Stimulated activated effector memory CD8-positive, alpha-beta T cell treated with anti-CD3 and anti-CD28 coated beads, Interleukin-12 subunit alpha, Interleukin-12 subunit beta, amount 100 ng/mL, for 72 hours (primary cell): Measurements from ENCODE around the gene NSMF.
A peak's percentile ranks its signal among the peaks of the same experiment; 100 is the strongest.
"Not testable (repeated sequence)": the region's sequence is repeated elsewhere in the genome, so short reads cannot be mapped to it uniquely, and the experiment has no call there.

Source experiments
- ATAC-seq: fragments of 150-1000 bp; cut with Tn5 transposase; 2 replicates; pipeline ENCODE4 v1.10.0; 2021
- DNase-seq, 2 donors: peaks; one replicate each; pipeline ENCODE4 v3.0.0; 2021 to 2022; ENCODE audit warnings: low spot score in 2 of 2
- H3K27ac Mint-ChIP-seq: one replicate; pipeline ENCODE4 v1.8.0; 2022; ENCODE audit warnings: mild to moderate bottlenecking, mixed read lengths
- H3K36me3 Mint-ChIP-seq: one replicate; pipeline ENCODE4 v1.8.0; 2022; ENCODE audit warnings: mild to moderate bottlenecking, mixed read lengths
- H3K4me1 Mint-ChIP-seq: one replicate; pipeline ENCODE4 v1.8.0; 2022; ENCODE audit warnings: mixed read lengths
- H3K4me3 Mint-ChIP-seq: one replicate; pipeline ENCODE4 v1.8.0; 2022; ENCODE audit warnings: mild to moderate bottlenecking, mixed read lengths
- H3K9me3 Mint-ChIP-seq: one replicate; pipeline ENCODE4 v1.8.0; 2022; ENCODE audit warnings: mixed read lengths

Gene NSMF

GRCh38 chr9:137466389-137467085 lies 7.4 kb upstream of the NSMF start:
- not testable (repeated sequence) for DNase-seq, H3K4me3 Mint-ChIP-seq, H3K9me3 Mint-ChIP-seq, ATAC-seq
- Mint-ChIP-seq H3K36me3 (peaks cover 12% of the 10 kb centered on the region), H3K4me1 (peaks cover 26% of the 10 kb centered on the region), H3K27ac (peak overlapping the region; percentile 41)

DNA sequence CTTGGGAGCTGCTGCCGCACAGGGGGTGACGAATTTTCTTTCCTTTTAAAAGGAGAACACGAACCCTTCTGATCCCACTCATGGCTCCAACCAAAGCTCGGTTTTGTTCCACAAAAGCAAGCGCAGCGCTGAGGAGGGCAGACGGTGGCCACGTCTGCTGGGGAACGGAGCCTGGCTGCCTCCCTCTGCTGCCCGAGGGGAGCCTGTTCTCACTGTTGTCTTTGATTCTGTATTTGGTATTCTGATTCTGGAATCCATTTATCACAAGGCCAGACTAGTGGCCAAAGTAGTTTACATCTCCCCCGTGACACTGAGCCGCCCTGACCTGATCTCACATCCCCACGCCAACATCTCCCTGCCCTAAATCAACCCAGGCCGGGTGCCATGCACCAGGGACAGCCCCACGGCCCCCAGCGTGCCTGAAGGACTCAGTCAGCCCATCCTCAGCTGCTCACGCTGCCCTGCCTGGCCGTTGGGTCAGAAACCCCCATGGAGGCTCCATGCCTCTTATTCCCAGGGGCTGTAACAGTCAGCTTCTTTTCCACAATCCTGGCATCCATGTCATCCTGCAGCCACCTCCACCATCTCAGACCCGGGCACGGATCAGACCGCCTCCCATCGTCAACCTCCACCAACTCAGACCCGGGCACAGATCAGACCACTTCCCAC lies 6.7 kb upstream of the NSMF start:
- peaks cover 12% of the 10 kb centered on the region for H3K36me3 Mint-ChIP-seq
- no peak overlapping the region for H3K4me3 Mint-ChIP-seq
- DNase-seq (no peak), ATAC-seq (no peak)
- H3K27ac Mint-ChIP-seq: peak overlapping the region; percentile 41
- no peaks in the 10 kb centered on the region for H3K9me3 Mint-ChIP-seq
- peaks cover 29% of the 10 kb centered on the region for H3K4me1 Mint-ChIP-seq

DNA sequence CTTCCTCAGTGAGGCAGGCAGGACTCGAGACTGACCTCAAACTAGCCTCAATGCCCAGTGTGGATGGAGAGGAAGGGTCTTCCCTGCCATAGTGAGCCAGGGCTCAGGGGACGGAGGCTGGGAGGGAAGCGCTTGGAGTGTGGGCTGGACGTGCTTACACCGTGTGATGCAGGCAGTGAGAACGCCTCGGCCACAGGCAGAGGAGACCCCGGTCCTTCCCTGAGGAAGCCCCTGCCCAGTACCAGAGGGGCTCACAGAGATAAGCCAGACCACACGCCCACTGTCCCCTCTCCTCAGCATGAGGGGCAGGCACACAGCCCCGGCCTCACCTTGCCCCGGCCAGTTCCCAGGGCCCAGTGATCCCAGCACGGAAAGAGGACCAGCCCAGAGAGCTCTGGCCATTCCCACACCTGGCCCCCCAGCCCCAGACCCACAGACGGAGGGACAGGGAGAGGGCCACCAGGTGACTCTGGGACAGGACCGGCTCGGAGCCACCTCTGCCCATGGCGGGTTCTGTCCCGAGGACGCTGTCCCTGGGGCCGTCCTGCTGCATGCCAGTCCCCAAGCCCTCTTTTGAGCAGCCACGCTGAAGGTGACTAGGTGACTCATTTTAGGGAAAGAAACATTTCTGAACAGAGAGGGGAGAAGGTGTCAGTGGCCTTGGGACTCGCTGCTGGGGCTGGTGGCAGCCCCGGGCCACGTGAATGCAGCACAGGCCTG lies 6.0 kb upstream of the NSMF start:
- no peak for DNase-seq
- Mint-ChIP-seq H3K4me3 (no peak overlapping the region), H3K36me3 (peaks cover 12% of the 10 kb centered on the region)

GRCh38 chr9:137464291-137464999 lies 5.3 kb upstream of the NSMF start:
- Mint-ChIP-seq H3K9me3 (no peaks in the 10 kb centered on the region), H3K27ac (no peak overlapping the region)
- no peak for ATAC-seq

More for the DNA sequence above, 6.0 kb upstream of the NSMF start:
- no peaks in the 10 kb centered on the region for H3K9me3 Mint-ChIP-seq
- no peak for ATAC-seq
- no peak overlapping the region for H3K27ac Mint-ChIP-seq
- peaks cover 26% of the 10 kb centered on the region for H3K4me1 Mint-ChIP-seq

DNA sequence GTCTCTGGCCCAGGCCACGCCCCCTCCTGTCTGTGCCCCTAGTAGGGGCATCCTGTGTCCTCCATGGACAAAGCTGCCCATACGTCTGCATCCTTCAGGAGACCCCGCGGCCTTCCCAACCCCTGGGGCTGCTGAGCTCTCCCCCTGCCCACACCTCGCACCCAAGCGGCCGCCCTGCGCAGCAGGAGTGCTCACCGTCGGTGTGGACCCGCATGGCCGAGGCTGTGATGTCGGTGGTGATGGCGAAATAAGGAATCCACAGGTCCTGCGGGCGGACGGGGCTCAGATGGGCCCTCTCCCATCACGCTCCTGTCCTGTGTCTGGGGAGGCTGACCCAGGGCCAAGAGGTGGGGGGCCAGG lies 4.8 kb upstream of the NSMF start:
- Mint-ChIP-seq H3K4me1 (peaks cover 32% of the 10 kb centered on the region), H3K36me3 (peaks cover 12% of the 10 kb centered on the region)

More at GRCh38 chr9:137464291-137464999, 5.3 kb upstream of the NSMF start:
- peaks cover 12% of the 10 kb centered on the region for H3K36me3 Mint-ChIP-seq
- H3K4me3 Mint-ChIP-seq: no peak overlapping the region
- H3K4me1 Mint-ChIP-seq: peaks cover 32% of the 10 kb centered on the region
- no peak for DNase-seq

DNA sequence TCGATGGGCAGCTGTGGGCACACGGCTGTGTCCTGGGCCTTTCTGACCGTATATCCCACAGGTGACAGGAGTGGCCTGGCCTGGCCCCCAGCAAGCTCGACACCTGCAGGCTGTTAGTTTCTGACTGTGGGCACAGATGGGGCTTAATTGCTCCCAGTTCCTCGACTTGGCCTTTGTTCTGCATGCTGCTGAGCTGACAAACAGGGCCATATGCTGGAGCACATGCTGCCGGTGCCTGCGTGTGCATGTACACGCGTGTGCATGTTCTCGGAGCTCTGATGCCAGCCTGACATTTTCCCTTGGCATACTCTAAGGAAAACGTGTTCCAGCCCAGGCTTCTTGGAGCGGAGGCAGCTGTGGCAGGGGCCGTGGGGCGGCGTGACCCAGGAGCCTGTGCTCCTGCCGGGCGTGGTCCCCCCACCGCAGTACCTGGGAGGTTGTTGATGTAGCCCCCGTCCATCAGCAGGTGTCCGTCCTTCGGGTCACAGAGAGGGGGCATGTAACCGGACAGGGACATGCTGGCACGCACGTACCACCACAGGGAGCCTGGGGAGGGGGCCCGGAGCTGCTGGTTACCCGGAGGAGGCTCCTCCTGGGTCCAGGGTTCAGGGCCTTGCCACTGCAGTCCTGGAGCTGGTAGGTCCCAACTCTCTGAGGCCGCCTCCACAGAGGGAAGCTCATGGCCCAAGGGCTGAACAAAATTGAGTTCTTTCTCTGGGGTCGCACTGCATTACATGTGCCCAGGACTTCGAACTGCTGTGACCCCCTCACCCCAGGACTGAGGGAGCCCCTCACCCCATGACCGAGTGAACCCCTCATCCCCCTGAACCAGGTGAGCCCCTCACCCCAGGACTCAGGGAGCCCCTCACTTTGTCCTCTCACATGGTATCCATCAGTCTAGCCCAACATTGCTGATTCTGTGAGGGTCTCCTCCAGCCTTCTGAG lies 4.1 kb upstream of the NSMF start:
- H3K36me3 Mint-ChIP-seq: peaks cover 12% of the 10 kb centered on the region
- DNase-seq (no peak), ATAC-seq (no peak)

More for the DNA sequence above, 4.8 kb upstream of the NSMF start:
- Mint-ChIP-seq H3K9me3 (no peaks in the 10 kb centered on the region), H3K27ac (no peak overlapping the region), H3K4me3 (no peak overlapping the region)
- no peak for ATAC-seq
- no peak for DNase-seq

DNA sequence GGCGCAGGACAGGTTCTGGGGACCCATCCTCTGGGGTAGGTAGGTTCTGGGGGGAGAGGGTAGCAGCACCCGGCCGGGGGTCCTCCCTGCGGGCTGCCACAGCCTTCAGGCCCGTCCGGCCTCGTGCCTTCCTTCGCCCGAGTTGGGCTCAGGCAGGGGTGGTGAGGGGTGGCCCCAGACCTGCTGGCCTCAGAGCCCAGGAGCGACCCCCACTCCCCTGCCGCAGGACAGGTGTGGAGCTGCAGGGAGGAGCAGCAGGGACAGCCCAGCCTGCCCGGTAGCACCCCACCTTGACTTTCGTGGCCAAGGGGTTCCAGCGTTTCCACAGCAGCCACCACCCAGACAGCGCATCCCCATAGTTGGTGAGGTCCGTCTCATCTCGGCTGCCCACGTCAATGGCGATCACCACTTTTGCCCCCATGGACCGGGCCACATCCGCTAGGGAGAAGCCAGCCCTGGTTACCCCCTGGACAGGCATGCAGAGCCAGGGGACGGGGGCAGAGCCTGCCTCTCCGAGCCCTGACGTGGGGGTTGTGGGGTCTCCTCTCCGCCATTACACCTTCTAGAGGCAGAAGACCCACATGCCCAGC lies 3.4 kb upstream of the NSMF start:
- H3K9me3 Mint-ChIP-seq: no peaks in the 10 kb centered on the region
- peak overlapping the region; percentile 66 for H3K4me3 Mint-ChIP-seq
- H3K27ac Mint-ChIP-seq: peak overlapping the region; percentile 92
- ATAC-seq: no peak
- H3K4me1 Mint-ChIP-seq: peaks cover 32% of the 10 kb centered on the region
- DNase-seq: no peak
- H3K36me3 Mint-ChIP-seq: peaks cover 12% of the 10 kb centered on the region

More for the DNA sequence above, 4.1 kb upstream of the NSMF start:
- H3K4me1 Mint-ChIP-seq: peaks cover 32% of the 10 kb centered on the region
- peak overlapping the region; percentile 66 for H3K4me3 Mint-ChIP-seq
- no peaks in the 10 kb centered on the region for H3K9me3 Mint-ChIP-seq
- peak overlapping the region; percentile 92 for H3K27ac Mint-ChIP-seq

GRCh38 chr9:137461663-137462395 lies 2.7 kb upstream of the NSMF start:
- DNase-seq (peak; percentile 85 to 92), ATAC-seq (peak; percentile 88)
- H3K4me3 Mint-ChIP-seq: peak overlapping the region; percentile 66
- peaks cover 17% of the 10 kb centered on the region for H3K36me3 Mint-ChIP-seq
- no peaks in the 10 kb centered on the region for H3K9me3 Mint-ChIP-seq
- peaks cover 32% of the 10 kb centered on the region for H3K4me1 Mint-ChIP-seq
- H3K27ac Mint-ChIP-seq: peak overlapping the region; percentile 92

- H3K4me3 Mint-ChIP-seq: peak overlapping the region; percentile 66
- H3K4me1 Mint-ChIP-seq: peaks cover 31% of the 10 kb centered on the region
- no peak for DNase-seq
- peaks cover 22% of the 10 kb centered on the region for H3K36me3 Mint-ChIP-seq
- no peaks in the 10 kb centered on the region for H3K9me3 Mint-ChIP-seq
- ATAC-seq: no peak
- peak overlapping the region; percentile 92 for H3K27ac Mint-ChIP-seq
Measured at GRCh38 chr9:137461316-137461662, 2.2 kb upstream of the NSMF start.

DNA sequence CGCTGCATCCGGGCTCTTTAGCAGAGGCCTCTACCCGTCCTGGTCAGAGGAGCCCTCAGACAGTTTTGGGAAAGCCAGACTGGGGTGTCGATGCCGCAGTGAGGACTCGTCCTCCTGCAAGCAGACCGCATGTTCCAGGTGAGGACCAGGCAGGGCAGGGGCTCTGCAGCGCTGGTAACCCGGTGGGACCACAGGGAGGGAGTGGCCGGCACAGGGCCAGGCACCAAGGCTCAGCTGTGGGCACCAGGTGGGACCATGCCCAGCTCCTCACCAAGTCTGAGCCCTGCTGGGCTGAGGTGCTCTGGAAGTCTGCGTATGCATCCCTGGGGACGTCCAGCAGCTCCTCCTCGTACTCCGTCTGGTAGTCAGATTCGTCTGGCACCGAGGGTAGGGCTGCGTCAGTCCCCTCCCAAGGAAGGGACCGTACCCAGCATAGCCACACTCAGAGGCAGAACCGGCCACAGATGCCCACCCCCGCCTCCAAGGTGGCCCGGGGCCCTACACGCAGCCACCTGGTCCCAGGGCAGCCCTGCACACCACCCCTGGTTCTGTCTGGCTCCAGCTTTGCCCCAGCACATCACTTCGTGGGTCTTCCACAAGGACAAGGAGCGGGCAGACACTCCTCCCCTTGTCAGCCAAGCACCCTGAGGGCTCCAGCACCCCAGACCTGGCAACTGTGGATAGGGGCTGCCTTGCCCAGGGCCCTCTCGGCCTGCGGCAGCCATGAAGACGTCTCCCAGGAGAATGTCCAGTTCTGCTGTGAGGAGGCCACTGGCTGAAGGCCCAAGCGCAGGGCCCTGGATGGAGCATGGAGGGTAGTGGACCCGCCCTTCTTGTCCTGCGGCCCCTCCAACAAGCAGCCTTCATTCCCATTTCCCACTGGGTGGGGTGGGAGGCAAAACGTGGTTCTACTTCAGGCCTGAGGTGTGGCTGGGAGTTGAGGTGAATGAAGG lies 1.5 kb upstream of the NSMF start:
- H3K36me3 Mint-ChIP-seq: peaks cover 28% of the 10 kb centered on the region
- DNase-seq: no peak
- no peak for ATAC-seq
- H3K9me3 Mint-ChIP-seq: no peaks in the 10 kb centered on the region
- peaks cover 29% of the 10 kb centered on the region for H3K4me1 Mint-ChIP-seq
- peak overlapping the region; percentile 66 for H3K4me3 Mint-ChIP-seq
- peak overlapping the region; percentile 50 for H3K27ac Mint-ChIP-seq

DNA sequence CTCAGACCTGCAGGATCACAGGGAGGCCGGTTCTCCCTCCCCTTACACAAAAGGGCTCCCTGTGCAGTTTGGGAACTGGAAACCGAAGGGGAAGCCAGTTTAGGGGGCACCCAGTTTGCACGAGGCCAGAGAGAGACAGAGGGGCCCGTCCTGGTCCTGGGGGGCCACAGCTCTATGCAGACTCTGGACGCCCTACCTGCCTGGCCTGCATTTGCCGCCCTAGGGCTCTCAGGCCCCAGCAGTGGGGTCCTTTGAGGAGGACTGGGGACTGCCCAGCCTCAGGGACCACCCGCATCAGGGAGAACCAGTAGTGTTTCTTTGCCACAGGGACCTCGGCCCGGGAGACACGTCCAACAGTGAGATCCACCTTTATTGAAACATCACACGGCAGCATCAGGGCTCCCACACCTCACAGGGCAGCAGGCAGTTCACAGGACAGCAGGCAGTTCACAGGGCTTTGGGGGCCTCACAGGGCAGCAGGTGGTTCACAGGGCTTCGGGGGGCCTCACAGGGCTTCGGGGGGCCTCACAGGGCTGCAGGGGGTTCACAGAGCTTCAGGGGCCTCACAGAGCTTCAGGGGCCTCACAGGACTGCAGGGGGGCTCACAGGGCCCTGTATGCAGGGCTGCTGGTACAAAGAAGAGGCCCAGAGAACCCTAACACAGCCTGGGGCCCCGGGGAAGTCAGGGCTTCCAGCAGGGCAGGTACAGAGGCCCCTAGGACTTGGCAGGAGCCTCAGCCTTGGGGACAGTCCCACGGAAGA lies 648 bp upstream of the NSMF start:
- Mint-ChIP-seq H3K36me3 (peaks cover 33% of the 10 kb centered on the region), H3K4me1 (peaks cover 30% of the 10 kb centered on the region), H3K9me3 (no peaks in the 10 kb centered on the region), H3K27ac (peak overlapping the region; percentile 50), H3K4me3 (peak overlapping the region; percentile 66)
- DNase-seq: peak in 1 of 2 donors; percentile 63
- ATAC-seq: no peak
